HG02970 (cell line): ENCODE results near the gene LIPC.

ENCODE experiments used
- ATAC-seq: cut with Tn5 transposase; IDR thresholded peaks from one replicate; pipeline ENCODE4 v1.9.1; 2021; ENCODE audit warnings: mild to moderate bottlenecking, moderate library complexity, moderate number of reproducible peaks; ENCODE audit not compliant: unreplicated experiment, low FRiP score

Gene LIPC

DNA sequence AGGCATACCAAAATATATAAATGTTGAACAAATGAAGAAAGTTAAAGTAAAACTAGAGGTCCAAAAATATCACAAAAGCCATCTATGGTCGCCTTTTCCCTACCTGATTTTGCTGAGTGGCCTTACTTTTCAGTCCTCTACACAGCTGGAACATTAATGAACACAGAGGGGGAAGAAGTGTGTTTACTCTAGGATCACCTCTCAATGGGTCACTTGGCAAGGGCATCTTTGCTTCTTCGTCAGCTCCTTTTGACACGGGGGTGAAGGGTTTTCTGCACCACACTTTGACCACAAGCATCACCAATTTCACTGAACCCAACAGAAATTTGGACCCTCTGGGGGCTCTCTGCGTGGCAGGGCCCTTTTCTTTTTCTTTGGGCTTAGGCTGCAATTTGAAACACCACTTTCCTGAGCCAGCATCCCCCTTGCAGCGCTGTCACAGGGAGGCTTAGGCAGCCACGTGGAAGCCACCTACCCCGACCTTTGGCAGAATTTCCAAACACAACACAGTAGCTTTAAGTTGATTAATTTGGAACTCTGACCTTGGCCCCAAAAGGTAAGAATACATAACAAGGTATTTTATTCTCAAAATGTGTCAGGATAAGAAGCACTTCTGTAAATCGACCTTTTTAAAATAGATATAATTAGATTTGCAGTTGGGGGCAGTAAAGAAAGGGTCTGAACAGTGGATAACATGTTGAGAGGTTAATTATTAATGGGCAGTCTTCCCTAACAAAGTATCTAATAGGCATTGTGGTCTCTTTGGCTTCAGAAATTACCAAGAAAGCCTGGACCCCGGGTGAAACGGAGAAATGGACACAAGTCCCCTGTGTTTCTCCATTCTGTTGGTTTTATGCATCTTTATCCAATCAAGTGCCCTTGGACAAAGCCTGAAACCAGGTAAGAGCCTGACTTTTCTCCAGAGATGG, at the start of gene LIPC:
LIPC (plus strand) TSS at position 771 of the 929 bp plus-strand sequence; CDS start at position 813, 42 bp downstream.
- no peak for ATAC-seq

GRCh38 chr15:58383876-58384275, 47.9 kb upstream of the LIPC start:
- no peak for ATAC-seq

GRCh38 chr15:58384667-58385066, 47.1 kb upstream of the LIPC start:
- ATAC-seq = no peak

- ATAC-seq = no peak
Observed at GRCh38 chr15:58386081-58386480, 45.7 kb upstream of the LIPC start.

GRCh38 chr15:58386641-58387040, 45.1 kb upstream of the LIPC start:
- ATAC-seq = no peak

- ATAC-seq = no peak
Observed at GRCh38 chr15:58387130-58387529, 44.7 kb upstream of the LIPC start.

DNA sequence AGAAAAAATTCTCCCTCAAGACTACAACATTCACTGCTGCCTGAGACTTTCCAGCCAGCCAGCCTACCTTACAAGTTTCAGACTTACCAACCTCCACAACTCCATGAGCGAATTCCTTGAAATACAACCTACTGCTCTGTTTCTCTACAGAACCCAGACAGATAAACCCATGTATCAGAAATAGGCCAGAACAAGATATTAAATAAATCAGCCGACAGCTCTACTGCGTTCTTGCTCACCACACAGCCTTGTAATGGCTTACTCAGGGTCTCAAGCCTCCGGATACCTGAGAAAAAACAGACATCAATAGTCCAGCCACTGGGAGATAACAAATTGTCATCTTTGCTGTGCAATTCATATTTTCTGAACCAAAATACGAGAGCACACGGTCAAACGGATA, 43.6 kb upstream of the LIPC start:
- no peak for ATAC-seq

- no peak for ATAC-seq
Observed at GRCh38 chr15:58390118-58390517, 41.7 kb upstream of the LIPC start.

DNA sequence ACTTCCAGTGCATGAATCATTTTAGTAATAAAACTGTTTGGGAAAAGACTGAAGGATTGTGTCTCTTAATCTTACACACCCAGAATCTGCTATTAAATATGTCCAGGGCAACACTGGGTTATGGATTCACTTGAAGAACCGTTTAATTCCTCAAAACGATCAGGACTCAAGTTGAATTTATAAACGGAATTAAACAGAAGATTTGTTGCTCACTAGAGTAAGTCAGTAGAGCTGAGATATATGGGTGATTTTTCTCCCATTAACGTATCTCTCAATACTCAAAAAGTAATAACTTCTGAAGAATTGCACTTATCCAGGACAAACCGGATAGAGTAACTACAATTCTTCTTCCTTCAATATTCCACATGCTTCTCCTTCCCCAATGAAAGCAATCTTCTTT, 41.1 kb upstream of the LIPC start:
- no peak for ATAC-seq

DNA sequence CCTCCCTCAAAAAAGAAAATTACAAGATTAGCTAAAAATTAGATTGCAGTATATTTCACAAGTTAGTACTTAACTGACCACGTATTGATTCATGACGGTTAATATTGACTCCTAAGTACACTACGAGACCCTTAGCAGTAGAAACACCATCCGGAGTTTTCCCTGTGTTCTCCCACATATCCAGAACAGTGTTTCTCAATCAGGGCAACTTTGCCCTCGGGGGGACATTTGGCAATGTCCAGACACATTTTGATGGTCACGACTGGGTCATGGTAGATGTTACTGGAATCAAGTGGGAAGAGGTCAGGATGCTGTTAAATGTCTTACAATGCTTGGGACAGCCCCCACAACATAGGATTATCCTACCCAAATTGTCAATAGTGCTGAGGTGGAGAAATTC, 40.7 kb upstream of the LIPC start:
- no peak for ATAC-seq

- ATAC-seq = no peak
Observed at GRCh38 chr15:58392141-58392540, 39.6 kb upstream of the LIPC start.

- ATAC-seq = no peak
Observed at GRCh38 chr15:58392611-58393161, 39.1 kb upstream of the LIPC start.

DNA sequence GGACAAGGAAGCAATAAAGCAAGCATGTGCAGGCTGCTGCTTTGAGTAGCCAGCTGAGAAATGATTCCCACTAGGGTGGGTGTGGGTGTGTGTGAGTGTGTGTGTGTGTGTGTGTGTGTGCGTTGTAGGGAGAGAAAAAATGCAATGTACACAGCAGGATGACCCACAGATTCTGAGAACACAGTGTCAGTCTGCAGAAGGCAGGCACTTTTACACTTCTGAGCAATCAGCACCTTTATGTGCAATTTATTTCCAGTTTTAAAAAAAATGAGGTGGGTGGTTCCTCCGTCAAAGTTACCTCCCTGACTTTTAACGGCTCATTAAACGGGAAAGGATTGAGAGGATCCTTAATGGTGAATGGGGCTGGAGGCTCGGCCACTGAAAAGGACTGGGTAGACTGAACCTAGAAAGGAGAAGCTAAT, 38.5 kb upstream of the LIPC start:
- no peak for ATAC-seq

DNA sequence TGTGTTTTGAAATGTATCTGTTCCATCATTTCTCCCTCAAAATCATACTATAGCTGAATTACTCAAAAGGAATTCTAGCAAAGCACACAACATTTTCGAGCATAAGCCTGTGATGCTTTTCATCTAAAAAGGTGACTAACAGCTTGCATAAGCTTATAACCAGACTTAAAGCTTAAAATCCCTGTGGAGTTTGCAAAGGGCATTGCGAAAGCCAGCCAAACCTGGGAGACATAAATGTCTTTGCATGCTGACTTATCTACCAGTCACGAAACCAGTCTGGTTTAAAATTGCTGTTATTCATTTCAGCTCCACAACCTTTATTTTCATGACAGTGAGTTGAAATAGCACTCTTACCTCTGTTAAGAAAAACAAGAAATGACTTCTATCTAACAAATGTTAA, 35.6 kb upstream of the LIPC start:
- no peak for ATAC-seq

DNA sequence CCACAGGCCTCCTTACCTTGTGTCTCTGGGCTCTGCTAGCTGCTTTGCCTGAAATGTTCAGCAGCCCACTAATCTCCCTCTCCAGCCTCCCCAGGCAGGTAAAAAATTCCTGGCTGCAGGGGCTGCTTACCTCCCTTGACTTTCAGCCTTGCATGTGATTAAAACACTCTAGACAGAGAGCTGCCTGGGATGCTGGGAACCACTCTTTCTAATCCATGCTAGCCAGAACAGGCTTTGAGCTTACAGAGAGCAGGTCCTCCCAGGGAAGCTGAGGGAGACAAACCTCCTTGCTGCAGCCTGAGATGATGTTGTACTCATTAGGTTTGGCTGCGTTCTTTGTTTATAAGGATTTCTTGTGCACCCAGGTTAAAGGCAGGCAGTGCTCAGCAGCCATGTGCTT, 33.7 kb upstream of the LIPC start:
- ATAC-seq = no peak

GRCh38 chr15:58398643-58399042, 33.1 kb upstream of the LIPC start:
- ATAC-seq = no peak

GRCh38 chr15:58399739-58400138, 32.1 kb upstream of the LIPC start:
- ATAC-seq = no peak

GRCh38 chr15:58401276-58401675, 30.5 kb upstream of the LIPC start:
- no peak for ATAC-seq

- ATAC-seq = no peak
Observed at GRCh38 chr15:58401991-58402649, 29.7 kb upstream of the LIPC start.

DNA sequence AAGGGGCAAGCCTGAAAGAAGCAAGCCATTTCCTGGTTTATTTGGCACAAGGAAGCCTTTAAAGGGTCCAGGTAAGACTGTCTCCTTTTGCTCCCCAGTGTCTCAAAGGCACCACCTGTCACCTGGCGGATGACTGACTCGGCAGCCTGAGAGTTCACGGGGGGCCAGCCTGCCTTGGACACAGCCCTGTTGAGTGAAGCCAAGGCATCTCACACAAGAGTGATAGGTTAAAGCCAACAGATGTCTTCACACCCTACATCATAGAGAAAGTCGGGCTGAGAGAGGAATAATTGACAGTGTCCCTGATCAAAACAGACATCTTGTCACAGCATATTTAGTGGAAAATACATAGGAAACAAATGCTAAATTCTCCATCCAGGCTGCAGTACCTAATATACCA, 28.2 kb upstream of the LIPC start:
- no peak for ATAC-seq

- no peak for ATAC-seq
Observed at GRCh38 chr15:58404020-58404419, 27.8 kb upstream of the LIPC start.
